H7 (cell line): ENCODE data around the gene BCAS1. TPM values are rescaled to one million over a fixed set of nuclear protein-coding genes. Genes with fewer than 3 reads are reported as not detected.

Source experiments
- DNase-seq: peaks from one replicate; pipeline ENCODE4 v3.0.0; 2012
- H3K27me3 ChIP-seq: 2 replicates; pipeline ENCODE4 v1.6.0; 2011; ENCODE audit warnings: mild to moderate bottlenecking, low read length; ENCODE audit not compliant: control insufficient read depth, insufficient read depth
- H3K36me3 ChIP-seq: replicated peaks from 2 replicates; pipeline ENCODE4 v1.5.1; 2011; ENCODE audit warnings: low read length; ENCODE audit not compliant: control insufficient read depth, insufficient read depth
- H3K4me3 ChIP-seq: 2 replicates; pipeline ENCODE4 v1.5.1; 2011; ENCODE audit warnings: low read depth, mild to moderate bottlenecking, control low read depth, low read length, moderate library complexity; ENCODE audit not compliant: insufficient read depth
- total RNA-seq: library from RNA; depleted of rRNA; stranded (reverse); fragments of >200 nt; shearing (Covaris generic); gene quantifications from 2 replicates; pipeline ENCODE4 v1.2.3, GENCODE V29; 2014

BCAS1 gene
- total RNA-seq, 1 experiment from 2014 or later: 0.07 TPM

GRCh38 chr20:53907968-53908751 lies 162.2 kb downstream of the BCAS1 start:
- no peaks in the 10 kb centered on the region for H3K27me3 ChIP-seq
- DNase-seq: no peak
- H3K4me3 ChIP-seq: no peak overlapping the region
- H3K36me3 ChIP-seq: no peaks in the 10 kb centered on the region

GRCh38 chr20:53905820-53906191 lies 164.6 kb downstream of the BCAS1 start:
- H3K4me3 ChIP-seq: no peak overlapping the region
- DNase-seq: peak; percentile 3
- no peaks in the 10 kb centered on the region for H3K27me3 ChIP-seq
- H3K36me3 ChIP-seq: no peaks in the 10 kb centered on the region

GRCh38 chr20:53905019-53905819 lies 165.2 kb downstream of the BCAS1 start:
- no peak for DNase-seq
- H3K27me3 ChIP-seq: no peaks in the 10 kb centered on the region
- H3K36me3 ChIP-seq: no peaks in the 10 kb centered on the region
- H3K4me3 ChIP-seq: no peak overlapping the region

- DNase-seq: no peak
- H3K36me3 ChIP-seq: no peaks in the 10 kb centered on the region
- H3K27me3 ChIP-seq: no peaks in the 10 kb centered on the region
- H3K4me3 ChIP-seq: no peak overlapping the region
Measured at GRCh38 chr20:53904261-53904660, 166.1 kb downstream of the BCAS1 start.

- no peaks in the 10 kb centered on the region for H3K36me3 ChIP-seq
- H3K27me3 ChIP-seq: no peaks in the 10 kb centered on the region
- DNase-seq: no peak
- H3K4me3 ChIP-seq: no peak overlapping the region
Measured at GRCh38 chr20:53903652-53903987, 166.8 kb downstream of the BCAS1 start.

GRCh38 chr20:53902968-53903651 lies 167.3 kb downstream of the BCAS1 start:
- no peak overlapping the region for H3K4me3 ChIP-seq
- DNase-seq: no peak
- no peaks in the 10 kb centered on the region for H3K36me3 ChIP-seq
- no peaks in the 10 kb centered on the region for H3K27me3 ChIP-seq

GRCh38 chr20:53901497-53902096 lies 168.8 kb downstream of the BCAS1 start:
- H3K27me3 ChIP-seq: no peaks in the 10 kb centered on the region
- no peak overlapping the region for H3K4me3 ChIP-seq
- no peak for DNase-seq
- no peaks in the 10 kb centered on the region for H3K36me3 ChIP-seq

GRCh38 chr20:53901064-53901463 lies 169.3 kb downstream of the BCAS1 start:
- H3K27me3 ChIP-seq: no peaks in the 10 kb centered on the region
- no peaks in the 10 kb centered on the region for H3K36me3 ChIP-seq
- H3K4me3 ChIP-seq: no peak overlapping the region
- no peak for DNase-seq

GRCh38 chr20:53900380-53900999 lies 169.9 kb downstream of the BCAS1 start:
- DNase-seq: no peak
- Histone ChIP-seq H3K36me3 (no peaks in the 10 kb centered on the region), H3K27me3 (no peaks in the 10 kb centered on the region), H3K4me3 (no peak overlapping the region)

GRCh38 chr20:53899351-53900167 lies 170.8 kb downstream of the BCAS1 start:
- Histone ChIP-seq H3K4me3 (no peak overlapping the region), H3K36me3 (no peaks in the 10 kb centered on the region), H3K27me3 (no peaks in the 10 kb centered on the region)
- no peak for DNase-seq

GRCh38 chr20:53898556-53898931 lies 171.8 kb downstream of the BCAS1 start:
- H3K36me3 ChIP-seq: no peaks in the 10 kb centered on the region
- H3K27me3 ChIP-seq: no peaks in the 10 kb centered on the region
- DNase-seq: no peak
- H3K4me3 ChIP-seq: no peak overlapping the region

- Histone ChIP-seq H3K36me3 (no peaks in the 10 kb centered on the region), H3K4me3 (no peak overlapping the region), H3K27me3 (no peaks in the 10 kb centered on the region)
- DNase-seq: no peak
Measured at GRCh38 chr20:53897884-53898555, 172.4 kb downstream of the BCAS1 start.

- Histone ChIP-seq H3K27me3 (no peaks in the 10 kb centered on the region), H3K36me3 (no peaks in the 10 kb centered on the region), H3K4me3 (no peak overlapping the region)
- no peak for DNase-seq
Measured at GRCh38 chr20:53896647-53897046, 173.7 kb downstream of the BCAS1 start.
